Cardiac muscle cell (in vitro differentiated cells and primary cell): Measurements from ENCODE around the gene AMY2B. TPM values are rescaled to one million over a fixed set of nuclear protein-coding genes. Genes with fewer than 3 reads are reported as not detected.
"Not testable (repeated sequence)": the region's sequence is repeated elsewhere in the genome, so short reads cannot be mapped to it uniquely, and the experiment has no call there.

Source experiments
- DNase-seq, 2 donors: peaks; one replicate each; pipeline versions ENCODE4 v3.0.0 to v3.0.0-alpha.2; 2010 to 2017; ENCODE audit warnings: low read depth in 1 of 2, low spot score in 1 of 2
- H3K27ac ChIP-seq: fragments of 200-600 bp; sonication (generic); 2 replicates; pipeline ENCODE4 v1.5.1; 2016
- H3K27me3 ChIP-seq: fragments of 200-600 bp; sonication (generic); 2 replicates; pipeline ENCODE4 v1.6.0; 2016; ENCODE audit warnings: control low read depth
- H3K36me3 ChIP-seq: fragments of 200-600 bp; sonication (generic); 2 replicates; pipeline ENCODE4 v1.5.1; 2016; ENCODE audit warnings: control low read depth
- H3K4me1 ChIP-seq: fragments of 200-600 bp; sonication (generic); 2 replicates; pipeline ENCODE4 v1.8.1; 2017; ENCODE audit warnings: low read depth, mild to moderate bottlenecking, mixed run types
- H3K4me3 ChIP-seq: fragments of 200-600 bp; sonication (generic); 2 replicates; pipeline ENCODE4 v1.5.1; 2016; ENCODE audit warnings: mild to moderate bottlenecking
- H3K9me3 ChIP-seq: fragments of 200-600 bp; sonication (generic); 2 replicates; pipeline ENCODE4 v1.5.1; 2017; ENCODE audit warnings: low read depth, mild to moderate bottlenecking, control low read depth
- polyA plus RNA-seq: library from polyadenylated mRNA; unstranded; fragments of >200 nt; fragmentation: Nextera tagmentation; extraction: Ambion mirVana; gene quantifications from 2 replicates; pipeline ENCODE4 v1.2.1, GENCODE V29; 2016
- total RNA-seq: library from RNA; depleted of rRNA; stranded (reverse); fragments of >200 nt; gene quantifications from 2 replicates; pipeline ENCODE4 v1.2.3, GENCODE V29; 2016
- TF ChIP-seq, protein P1 (sequence below): IDR thresholded peaks from 2 replicates; pipeline ENCODE4 v1.5.1; 2012; ENCODE audit warnings: low read depth, mild to moderate bottlenecking, low read length

AMY2B gene
- 19.2 and 50.8 TPM in 2 replicates for total RNA-seq
- polyA plus RNA-seq, result 32.9 and 42.9 TPM in 2 replicates

GRCh38 chr1:103571289-103571688 is at the start of gene AMY2B:
TSS of gene AMY2B (plus strand) at chr1:103571589. CDS start at chr1:103571603, 14 bp downstream.
- not testable (repeated sequence) for DNase-seq, H3K27me3 ChIP-seq, H3K4me1 ChIP-seq, H3K36me3 ChIP-seq, H3K4me3 ChIP-seq, H3K27ac ChIP-seq, H3K9me3 ChIP-seq

DNA sequence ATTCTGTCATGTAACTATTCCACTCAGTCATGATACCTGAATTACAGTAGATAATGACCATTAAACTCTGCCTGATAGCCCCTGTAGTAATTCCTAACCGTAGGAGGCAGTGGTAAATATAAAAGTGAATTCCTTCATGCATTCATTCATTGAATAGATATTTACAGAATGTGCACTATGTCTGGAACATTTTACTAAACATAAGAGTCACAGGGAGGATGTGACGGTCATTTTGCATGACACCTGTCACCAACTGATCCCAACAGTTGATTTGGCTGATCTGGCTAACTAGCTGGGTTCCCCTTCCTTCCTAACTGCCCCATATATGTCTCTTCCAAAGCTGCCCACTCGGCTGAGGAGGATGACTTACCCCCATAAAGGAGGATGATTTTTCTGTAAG is 48.0 kb upstream of the AMY2B start:
- TF ChIP-seq, protein P1, sequence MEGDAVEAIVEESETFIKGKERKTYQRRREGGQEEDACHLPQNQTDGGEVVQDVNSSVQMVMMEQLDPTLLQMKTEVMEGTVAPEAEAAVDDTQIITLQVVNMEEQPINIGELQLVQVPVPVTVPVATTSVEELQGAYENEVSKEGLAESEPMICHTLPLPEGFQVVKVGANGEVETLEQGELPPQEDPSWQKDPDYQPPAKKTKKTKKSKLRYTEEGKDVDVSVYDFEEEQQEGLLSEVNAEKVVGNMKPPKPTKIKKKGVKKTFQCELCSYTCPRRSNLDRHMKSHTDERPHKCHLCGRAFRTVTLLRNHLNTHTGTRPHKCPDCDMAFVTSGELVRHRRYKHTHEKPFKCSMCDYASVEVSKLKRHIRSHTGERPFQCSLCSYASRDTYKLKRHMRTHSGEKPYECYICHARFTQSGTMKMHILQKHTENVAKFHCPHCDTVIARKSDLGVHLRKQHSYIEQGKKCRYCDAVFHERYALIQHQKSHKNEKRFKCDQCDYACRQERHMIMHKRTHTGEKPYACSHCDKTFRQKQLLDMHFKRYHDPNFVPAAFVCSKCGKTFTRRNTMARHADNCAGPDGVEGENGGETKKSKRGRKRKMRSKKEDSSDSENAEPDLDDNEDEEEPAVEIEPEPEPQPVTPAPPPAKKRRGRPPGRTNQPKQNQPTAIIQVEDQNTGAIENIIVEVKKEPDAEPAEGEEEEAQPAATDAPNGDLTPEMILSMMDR, result no peak
- DNase-seq, result no peak
- H3K9me3 ChIP-seq, result no peaks in the 10 kb centered on the region

DNA sequence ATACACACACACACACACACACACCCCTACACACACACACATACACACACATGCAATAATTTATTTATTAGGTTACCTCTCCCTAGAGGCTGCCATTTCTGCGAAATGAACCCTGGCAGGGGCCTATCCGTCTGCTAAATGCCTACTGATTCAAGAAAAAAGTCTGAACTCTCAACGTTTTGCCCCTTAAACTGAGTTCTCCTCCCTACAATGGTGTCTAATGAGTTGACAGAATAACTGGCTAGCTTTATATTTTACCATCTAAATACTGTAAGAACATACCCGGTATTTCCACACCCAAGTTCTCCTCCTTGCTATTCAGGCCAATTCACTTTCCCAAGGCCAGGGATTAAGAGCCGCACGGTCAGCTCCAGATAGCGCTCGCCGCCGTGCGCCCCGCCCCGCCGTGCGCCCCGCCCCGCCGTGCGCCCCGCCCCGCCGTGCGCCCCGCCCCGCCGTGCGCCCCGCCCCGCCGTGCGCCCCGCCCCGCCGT is 46.2 kb upstream of the AMY2B start:
- peak overlapping the region; percentile 31 for H3K27ac ChIP-seq
- H3K9me3 ChIP-seq, result no peaks in the 10 kb centered on the region
- peaks cover 11% of the 10 kb centered on the region for H3K4me1 ChIP-seq
- TF ChIP-seq, protein P1, result no peak
- H3K36me3 ChIP-seq, result no peaks in the 10 kb centered on the region
- peak; percentile 75 to 76 for DNase-seq
- H3K4me3 ChIP-seq, result peak overlapping the region; percentile 23
- H3K27me3 ChIP-seq, result no peaks in the 10 kb centered on the region

More for the DNA sequence above, 48.0 kb upstream of the AMY2B start:
- Histone ChIP-seq H3K36me3 (no peaks in the 10 kb centered on the region), H3K4me1 (peaks cover 8% of the 10 kb centered on the region), H3K27ac (no peak overlapping the region), H3K27me3 (no peaks in the 10 kb centered on the region), H3K4me3 (no peak overlapping the region)

GRCh38 chr1:103525607-103526507 is 45.5 kb upstream of the AMY2B start, which contains the start of gene RNPC3:
TSS of gene RNPC3 (plus strand) at chr1:103525699. CDS start at chr1:103526071, 372 bp downstream.
- peak within 1 kb of the TSS; percentile 86 for H3K4me3 ChIP-seq
- DNase-seq, result peak; percentile 91 to 93
- no peaks in the 10 kb centered on the region for H3K9me3 ChIP-seq
- no peaks in the 10 kb centered on the region for H3K27me3 ChIP-seq
- TF ChIP-seq, protein P1, result no peak
- no peaks in the 10 kb centered on the region for H3K36me3 ChIP-seq
- peaks cover 11% of the 10 kb centered on the region for H3K4me1 ChIP-seq
- H3K27ac ChIP-seq, result peak within 1 kb of the TSS; percentile 98

DNA sequence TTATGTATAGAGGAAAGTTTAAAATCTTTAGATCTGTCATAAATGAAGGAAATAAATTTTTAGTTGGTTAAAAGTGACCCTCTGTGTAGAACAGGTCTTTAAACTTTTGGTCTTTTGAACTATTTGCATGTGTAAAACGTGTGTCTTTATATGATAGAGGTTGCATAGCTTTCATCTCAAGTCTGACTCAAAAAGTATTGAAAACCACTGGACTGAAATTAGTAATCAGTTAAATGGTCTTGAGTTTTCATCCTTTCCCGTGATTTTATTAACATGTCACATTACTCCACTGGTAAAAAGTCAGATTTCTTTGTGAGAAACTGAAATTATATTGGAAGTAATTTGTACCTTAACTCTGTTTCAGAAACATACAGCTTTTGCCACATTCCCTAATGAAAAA is 44.1 kb upstream of the AMY2B start:
- TF ChIP-seq, protein P1, result no peak
- Histone ChIP-seq H3K4me3 (peak overlapping the region; percentile 86), H3K27ac (no peak overlapping the region), H3K27me3 (no peaks in the 10 kb centered on the region), H3K4me1 (peaks cover 11% of the 10 kb centered on the region), H3K9me3 (no peaks in the 10 kb centered on the region), H3K36me3 (peaks cover 2% of the 10 kb centered on the region)
- no peak for DNase-seq

GRCh38 chr1:103529746-103530145 is 41.6 kb upstream of the AMY2B start:
- H3K27me3 ChIP-seq, result no peaks in the 10 kb centered on the region
- H3K4me3 ChIP-seq, result no peak overlapping the region
- H3K27ac ChIP-seq, result no peak overlapping the region
- H3K9me3 ChIP-seq, result no peaks in the 10 kb centered on the region
- DNase-seq, result no peak
- H3K36me3 ChIP-seq, result peaks cover 3% of the 10 kb centered on the region
- TF ChIP-seq, protein P1, result no peak
- H3K4me1 ChIP-seq, result peaks cover 11% of the 10 kb centered on the region
